ENCODE results near the gene TBC1D8B. TPM values are rescaled to one million over a fixed set of nuclear protein-coding genes. Genes with fewer than 3 reads are reported as not detected.
"Not testable (repeated sequence)": the region's sequence is repeated elsewhere in the genome, so short reads cannot be mapped to it uniquely, and the experiment has no call there.

TBC1D8B gene
- total RNA-seq, 1 donor from 2014 or later, result 8.4 TPM

DNA sequence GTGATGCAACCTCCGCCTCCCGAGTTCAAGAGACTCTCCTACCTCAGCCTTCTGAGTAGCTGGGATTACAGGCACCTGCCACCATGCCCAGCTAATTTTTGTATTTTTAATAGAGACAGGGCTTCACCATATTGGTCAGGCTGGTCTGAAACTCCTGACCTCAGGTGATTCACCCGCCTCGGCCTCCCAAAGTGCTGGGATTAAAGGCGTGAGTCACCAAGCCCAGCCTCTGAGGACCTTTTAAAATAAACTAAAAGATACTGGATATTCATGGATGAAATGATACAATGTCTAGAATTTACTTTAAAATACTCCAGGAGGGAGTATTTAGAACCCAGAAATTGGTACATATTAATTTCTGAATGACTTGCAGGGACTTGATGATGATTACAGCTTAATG lies 10.5 kb downstream of the TBC1D8B start:
- not testable (repeated sequence) for H3K27me3 ChIP-seq (ENCODE audit: control insufficient read depth in 3 of 3, insufficient read depth in 3 of 3, low read length in 3 of 3); H3K4me1 ChIP-seq (ENCODE audit: control insufficient read depth in 3 of 3, insufficient read depth in 3 of 3, low read length in 3 of 3); H3K9me3 ChIP-seq (ENCODE audit: control insufficient read depth in 3 of 3, low read length in 3 of 3); H3K36me3 ChIP-seq (ENCODE audit: control insufficient read depth in 3 of 3, insufficient read depth in 3 of 3, low read length in 3 of 3); H3K27ac ChIP-seq (ENCODE audit: low read depth, low read length); H3K4me3 ChIP-seq (ENCODE audit: low read length in 3 of 3); H3K9ac ChIP-seq (ENCODE audit: low read depth in 1 of 3, low read length in 3 of 3)

DNA sequence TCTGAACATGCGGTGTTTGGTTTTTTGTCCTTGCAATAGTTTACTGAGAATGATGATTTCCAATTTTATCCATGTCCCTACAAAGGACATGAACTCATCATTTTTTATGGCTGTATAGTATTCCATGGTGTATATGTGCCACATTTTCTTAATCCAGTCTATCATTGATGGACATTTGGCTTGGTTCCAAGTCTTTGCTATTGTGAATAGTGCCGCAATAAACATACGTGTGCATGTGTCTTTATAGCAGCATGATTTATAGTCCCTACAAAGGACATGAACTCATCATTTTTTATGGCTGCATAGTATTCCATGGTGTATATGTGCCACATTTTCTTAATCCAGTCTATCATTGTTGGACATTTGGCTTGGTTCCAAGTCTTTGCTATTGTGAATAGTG lies 11.6 kb downstream of the TBC1D8B start:
- H3K27ac ChIP-seq (ENCODE audit: low read depth, low read length); H3K4me1 ChIP-seq (ENCODE audit: control insufficient read depth in 3 of 3, insufficient read depth in 3 of 3, low read length in 3 of 3); H3K4me3 ChIP-seq (ENCODE audit: low read length in 3 of 3); H3K9ac ChIP-seq (ENCODE audit: low read depth in 1 of 3, low read length in 3 of 3); H3K9me3 ChIP-seq (ENCODE audit: control insufficient read depth in 3 of 3, low read length in 3 of 3); H3K27me3 ChIP-seq (ENCODE audit: control insufficient read depth in 3 of 3, insufficient read depth in 3 of 3, low read length in 3 of 3); H3K36me3 ChIP-seq (ENCODE audit: control insufficient read depth in 3 of 3, insufficient read depth in 3 of 3, low read length in 3 of 3): not testable (repeated sequence)

DNA sequence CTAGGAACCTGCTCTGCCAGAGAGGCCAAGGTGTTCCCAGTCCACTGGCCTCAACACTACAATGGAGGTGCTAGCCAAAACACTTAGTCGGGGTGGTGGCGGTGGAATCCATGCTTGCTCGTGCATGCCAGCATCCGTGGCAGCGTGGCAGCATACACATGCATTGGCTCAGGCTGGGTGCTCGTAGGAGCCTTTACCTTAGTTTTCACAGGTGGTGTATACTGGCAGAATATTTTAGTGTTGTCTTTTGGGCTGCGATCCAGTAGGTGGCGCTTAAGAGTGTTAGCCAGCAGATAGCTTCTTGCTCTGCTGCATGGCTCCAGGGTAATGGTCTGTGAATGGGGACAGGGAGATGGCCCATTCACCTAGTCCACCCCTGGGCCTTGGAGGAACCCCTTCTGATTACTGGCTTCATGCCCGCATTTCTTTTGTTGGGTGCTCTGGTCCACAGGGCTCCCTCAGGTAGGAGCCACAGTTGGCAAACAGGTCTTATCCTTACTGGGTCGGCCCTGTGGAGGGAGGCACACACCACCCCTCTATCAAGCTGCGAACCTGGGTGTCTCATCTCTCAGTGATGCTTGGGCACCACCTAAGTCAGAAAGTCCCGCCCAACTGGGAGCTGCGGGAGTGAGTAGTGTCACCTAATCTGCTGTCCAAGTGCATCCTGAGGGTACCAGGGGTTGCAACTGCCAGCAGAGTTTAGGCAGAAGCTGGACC lies 60.7 kb downstream of the TBC1D8B start:
- Histone ChIP-seq H3K4me1 (ENCODE audit: control insufficient read depth in 3 of 3, insufficient read depth in 3 of 3, low read length in 3 of 3) (no peaks in the 10 kb centered on the region), H3K27me3 (ENCODE audit: control insufficient read depth in 3 of 3, insufficient read depth in 3 of 3, low read length in 3 of 3) (peaks cover 0 to 13% (median 0%) of the 10 kb centered on the region in 3 donors), H3K4me3 (ENCODE audit: low read length in 3 of 3) (no peak overlapping the region), H3K36me3 (ENCODE audit: control insufficient read depth in 3 of 3, insufficient read depth in 3 of 3, low read length in 3 of 3) (no peaks in the 10 kb centered on the region), H3K9ac (ENCODE audit: low read depth in 1 of 3, low read length in 3 of 3) (no peak overlapping the region), H3K27ac (ENCODE audit: low read depth, low read length) (no peak overlapping the region), H3K9me3 (ENCODE audit: control insufficient read depth in 3 of 3, low read length in 3 of 3) (no peaks in the 10 kb centered on the region)

DNA sequence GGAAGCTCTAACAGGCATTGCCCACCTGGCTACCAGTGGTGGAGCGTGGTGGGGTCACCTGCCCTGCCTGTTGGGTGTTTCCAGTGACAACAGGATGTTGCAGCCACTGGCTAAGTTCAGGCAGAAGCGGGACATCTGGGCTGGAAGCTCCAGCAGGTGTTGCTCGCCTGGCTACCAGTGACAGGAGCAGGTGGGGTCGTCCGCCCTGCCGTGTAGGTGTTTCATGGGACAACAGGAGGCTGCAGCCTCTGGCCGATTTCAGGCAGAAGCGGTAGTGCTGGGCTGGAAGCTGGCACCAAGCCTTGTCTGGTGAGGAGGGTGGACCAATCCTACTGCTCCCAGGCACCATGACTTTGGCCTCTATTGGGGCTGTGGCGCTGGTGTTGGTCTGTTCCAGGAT lies 61.2 kb downstream of the TBC1D8B start:
- Histone ChIP-seq H3K4me3 (ENCODE audit: low read length in 3 of 3) (no peak overlapping the region), H3K9ac (ENCODE audit: low read depth in 1 of 3, low read length in 3 of 3) (no peak overlapping the region), H3K27ac (ENCODE audit: low read depth, low read length) (no peak overlapping the region), H3K4me1 (ENCODE audit: control insufficient read depth in 3 of 3, insufficient read depth in 3 of 3, low read length in 3 of 3) (no peaks in the 10 kb centered on the region), H3K9me3 (ENCODE audit: control insufficient read depth in 3 of 3, low read length in 3 of 3) (no peaks in the 10 kb centered on the region), H3K36me3 (ENCODE audit: control insufficient read depth in 3 of 3, insufficient read depth in 3 of 3, low read length in 3 of 3) (no peaks in the 10 kb centered on the region), H3K27me3 (ENCODE audit: control insufficient read depth in 3 of 3, insufficient read depth in 3 of 3, low read length in 3 of 3) (peaks cover 0 to 13% (median 0%) of the 10 kb centered on the region in 3 donors)

DNA sequence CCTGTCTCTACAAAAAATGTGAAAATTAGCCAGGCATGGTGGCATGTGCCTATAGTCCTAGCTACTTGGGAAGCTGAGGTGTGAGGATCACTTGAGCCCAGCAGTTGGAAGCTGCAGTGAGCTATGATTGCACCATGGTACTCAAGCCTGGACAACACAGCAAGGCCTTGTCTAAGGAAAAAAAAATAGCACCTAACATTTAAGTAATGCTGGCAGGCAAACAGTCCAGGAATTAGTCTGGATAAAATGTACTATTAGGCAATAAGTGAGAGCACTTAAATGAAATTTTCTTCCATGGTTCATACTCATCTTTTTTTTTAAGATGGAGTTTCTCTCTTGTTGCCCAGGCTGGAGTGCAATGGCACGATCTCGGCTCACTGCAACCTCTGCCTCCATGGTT lies 70.3 kb downstream of the TBC1D8B start:
- H3K4me3 ChIP-seq (ENCODE audit: low read length in 3 of 3); H3K9me3 ChIP-seq (ENCODE audit: control insufficient read depth in 3 of 3, low read length in 3 of 3); H3K4me1 ChIP-seq (ENCODE audit: control insufficient read depth in 3 of 3, insufficient read depth in 3 of 3, low read length in 3 of 3); H3K27ac ChIP-seq (ENCODE audit: low read depth, low read length); H3K36me3 ChIP-seq (ENCODE audit: control insufficient read depth in 3 of 3, insufficient read depth in 3 of 3, low read length in 3 of 3); H3K9ac ChIP-seq (ENCODE audit: low read depth in 1 of 3, low read length in 3 of 3); H3K27me3 ChIP-seq (ENCODE audit: control insufficient read depth in 3 of 3, insufficient read depth in 3 of 3, low read length in 3 of 3): not testable (repeated sequence)

DNA sequence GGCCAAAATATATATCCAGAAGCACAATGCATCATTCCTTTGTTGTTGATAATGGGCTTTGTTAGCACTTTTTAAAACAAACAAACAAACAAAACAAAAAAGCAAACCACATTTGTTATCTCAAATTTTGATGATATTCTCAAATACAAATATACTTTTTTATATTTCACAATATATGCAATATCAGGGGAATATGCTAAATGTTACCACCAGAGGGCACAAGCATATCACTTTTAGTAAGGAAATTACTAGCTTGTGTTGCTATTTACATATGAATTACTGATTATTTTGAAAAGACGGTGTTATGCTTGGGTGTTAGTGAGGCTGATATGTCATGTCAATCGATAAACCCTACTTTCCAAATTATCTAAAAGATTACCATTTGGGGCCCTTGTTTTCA lies 71.6 kb downstream of the TBC1D8B start:
- H3K4me3 ChIP-seq (ENCODE audit: low read length in 3 of 3), result no peak overlapping the region
- no peak overlapping the region for H3K27ac ChIP-seq (ENCODE audit: low read depth, low read length)
- no peaks in the 10 kb centered on the region for H3K4me1 ChIP-seq (ENCODE audit: control insufficient read depth in 3 of 3, insufficient read depth in 3 of 3, low read length in 3 of 3)
- peaks cover 0 to 1% (median 0%) of the 10 kb centered on the region in 3 donors for H3K36me3 ChIP-seq (ENCODE audit: control insufficient read depth in 3 of 3, insufficient read depth in 3 of 3, low read length in 3 of 3)
- H3K9me3 ChIP-seq (ENCODE audit: control insufficient read depth in 3 of 3, low read length in 3 of 3), result peaks cover 0 to 2% (median 0%) of the 10 kb centered on the region in 3 donors
- H3K27me3 ChIP-seq (ENCODE audit: control insufficient read depth in 3 of 3, insufficient read depth in 3 of 3, low read length in 3 of 3), result no peaks in the 10 kb centered on the region
- no peak overlapping the region for H3K9ac ChIP-seq (ENCODE audit: low read depth in 1 of 3, low read length in 3 of 3)

DNA sequence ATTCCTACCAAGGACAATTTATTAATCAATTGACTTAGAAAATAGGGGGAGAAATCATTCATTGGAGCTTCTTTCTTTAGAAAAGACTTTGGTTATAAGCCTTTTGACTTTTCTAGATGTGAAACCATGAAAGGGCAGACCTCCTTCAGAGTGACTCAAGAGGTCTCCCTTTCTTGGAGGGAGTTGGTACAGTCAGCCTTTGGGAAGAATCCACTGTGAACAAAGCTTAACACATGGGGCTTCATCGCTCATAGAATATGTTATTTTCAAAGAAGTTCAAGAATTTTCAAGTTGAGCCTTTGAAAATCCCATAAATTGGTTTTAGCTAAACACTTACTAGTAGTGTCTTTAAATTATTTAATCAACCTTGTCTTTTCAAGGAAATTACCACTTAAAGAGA lies 72.7 kb downstream of the TBC1D8B start:
- no peak overlapping the region for H3K4me3 ChIP-seq (ENCODE audit: low read length in 3 of 3)

DNA sequence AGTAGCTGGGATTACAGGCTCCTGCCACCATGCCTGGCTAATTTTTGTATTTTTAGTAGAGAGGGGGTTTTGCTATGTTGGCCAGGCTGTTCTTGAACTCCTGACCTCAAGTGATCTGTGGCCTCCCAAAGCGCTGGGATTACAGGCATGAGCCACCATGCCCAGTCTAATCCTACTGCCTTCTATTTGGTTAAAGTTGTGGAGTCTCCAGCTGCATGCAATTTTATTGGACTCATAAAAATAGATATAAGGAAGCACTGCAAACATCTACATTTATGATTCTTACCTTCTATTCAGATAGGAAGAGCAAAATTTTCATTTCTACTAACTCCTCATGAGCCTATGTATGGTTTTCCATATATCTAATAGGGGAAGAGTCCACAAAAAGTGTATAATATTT lies 87.0 kb downstream of the TBC1D8B start:
- no peak overlapping the region for H3K27ac ChIP-seq (ENCODE audit: low read depth, low read length)
- H3K9ac ChIP-seq (ENCODE audit: low read depth in 1 of 3, low read length in 3 of 3), result no peak overlapping the region
- no peaks in the 10 kb centered on the region for H3K9me3 ChIP-seq (ENCODE audit: control insufficient read depth in 3 of 3, low read length in 3 of 3)
- peaks cover under 1% of the 10 kb centered on the region in 3 donors for H3K4me1 ChIP-seq (ENCODE audit: control insufficient read depth in 3 of 3, insufficient read depth in 3 of 3, low read length in 3 of 3)
- no peaks in the 10 kb centered on the region for H3K36me3 ChIP-seq (ENCODE audit: control insufficient read depth in 3 of 3, insufficient read depth in 3 of 3, low read length in 3 of 3)
- peaks cover 0 to 21% (median 0%) of the 10 kb centered on the region in 3 donors for H3K27me3 ChIP-seq (ENCODE audit: control insufficient read depth in 3 of 3, insufficient read depth in 3 of 3, low read length in 3 of 3)
- H3K4me3 ChIP-seq (ENCODE audit: low read length in 3 of 3), result no peak overlapping the region

More for the DNA sequence above, 72.7 kb downstream of the TBC1D8B start:
- H3K9ac ChIP-seq (ENCODE audit: low read depth in 1 of 3, low read length in 3 of 3), result no peak overlapping the region
- no peak overlapping the region for H3K27ac ChIP-seq (ENCODE audit: low read depth, low read length)
- no peaks in the 10 kb centered on the region for H3K27me3 ChIP-seq (ENCODE audit: control insufficient read depth in 3 of 3, insufficient read depth in 3 of 3, low read length in 3 of 3)
- H3K4me1 ChIP-seq (ENCODE audit: control insufficient read depth in 3 of 3, insufficient read depth in 3 of 3, low read length in 3 of 3), result no peaks in the 10 kb centered on the region
- peaks cover 0 to 1% (median 0%) of the 10 kb centered on the region in 3 donors for H3K36me3 ChIP-seq (ENCODE audit: control insufficient read depth in 3 of 3, insufficient read depth in 3 of 3, low read length in 3 of 3)
- H3K9me3 ChIP-seq (ENCODE audit: control insufficient read depth in 3 of 3, low read length in 3 of 3), result peaks cover 0 to 2% (median 0%) of the 10 kb centered on the region in 3 donors

DNA sequence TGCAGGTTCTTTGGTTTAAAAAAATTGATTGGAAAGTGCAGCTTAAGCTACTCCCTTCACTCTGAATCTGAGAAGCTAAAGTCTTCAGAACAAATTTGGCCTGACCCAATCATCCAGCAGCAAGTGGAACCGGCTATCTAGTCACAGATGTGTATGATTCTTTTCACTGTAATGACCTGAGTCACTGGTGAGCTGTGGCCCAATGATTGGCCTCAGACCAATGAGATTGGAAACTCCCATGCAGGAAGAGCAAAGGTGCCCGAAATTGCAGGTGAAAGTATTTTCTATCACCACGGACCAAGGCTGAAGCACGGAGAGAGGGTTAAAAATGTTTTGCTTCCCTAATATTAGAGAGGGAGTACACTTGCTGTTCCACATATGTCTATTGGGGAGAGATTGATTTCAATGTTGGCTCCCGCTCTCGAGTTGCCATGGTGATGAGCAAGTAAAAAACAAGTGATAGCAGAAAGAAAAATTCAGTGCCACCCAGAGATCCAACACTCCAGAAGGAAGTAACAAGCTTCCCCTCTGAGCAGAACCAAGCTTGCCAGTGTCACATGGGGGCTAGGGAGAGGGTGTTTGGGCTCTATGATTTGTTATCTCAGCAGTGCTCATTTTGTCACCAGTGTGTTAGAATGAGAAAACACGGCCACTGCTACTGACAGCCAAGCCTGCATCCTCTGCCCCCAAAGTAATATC lies 89.4 kb downstream of the TBC1D8B start:
- Histone ChIP-seq H3K36me3 (ENCODE audit: control insufficient read depth in 3 of 3, insufficient read depth in 3 of 3, low read length in 3 of 3) (no peaks in the 10 kb centered on the region), H3K9ac (ENCODE audit: low read depth in 1 of 3, low read length in 3 of 3) (no peak overlapping the region), H3K27me3 (ENCODE audit: control insufficient read depth in 3 of 3, insufficient read depth in 3 of 3, low read length in 3 of 3) (peaks cover 0 to 25% (median 0%) of the 10 kb centered on the region in 3 donors), H3K4me3 (ENCODE audit: low read length in 3 of 3) (no peak overlapping the region), H3K9me3 (ENCODE audit: control insufficient read depth in 3 of 3, low read length in 3 of 3) (no peaks in the 10 kb centered on the region), H3K4me1 (ENCODE audit: control insufficient read depth in 3 of 3, insufficient read depth in 3 of 3, low read length in 3 of 3) (peaks cover 3 to 10% (median 6%) of the 10 kb centered on the region in 3 donors), H3K27ac (ENCODE audit: low read depth, low read length) (no peak overlapping the region)

DNA sequence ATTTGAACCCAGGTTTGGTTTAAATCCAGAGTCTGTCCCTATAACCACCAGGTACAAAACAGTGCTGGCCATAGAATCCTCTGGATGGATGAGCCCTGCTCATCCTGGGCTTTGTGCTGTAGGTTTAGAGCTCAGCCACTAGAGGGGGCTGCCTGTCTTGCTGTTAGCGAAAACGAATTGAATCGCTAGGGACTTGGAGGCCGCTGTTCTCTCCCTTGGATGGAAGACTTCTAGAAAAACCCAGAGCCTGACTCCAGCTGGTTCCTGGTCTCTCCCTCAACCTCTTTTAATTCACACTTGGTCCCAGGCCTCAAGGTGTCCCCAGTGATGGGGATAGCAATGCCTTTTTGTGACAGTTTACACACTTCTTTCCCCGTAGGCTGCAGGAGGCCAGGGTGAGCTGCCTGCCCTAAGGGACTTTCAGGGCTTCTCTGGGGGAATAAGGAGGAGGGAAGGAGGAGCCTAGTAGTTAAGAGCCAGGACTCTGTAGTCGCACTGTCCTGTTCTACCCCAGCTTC lies 92.0 kb downstream of the TBC1D8B start:
- Histone ChIP-seq H3K27me3 (ENCODE audit: control insufficient read depth in 3 of 3, insufficient read depth in 3 of 3, low read length in 3 of 3) (peaks cover 0 to 25% (median 0%) of the 10 kb centered on the region in 3 donors), H3K4me3 (ENCODE audit: low read length in 3 of 3) (no peak overlapping the region), H3K4me1 (ENCODE audit: control insufficient read depth in 3 of 3, insufficient read depth in 3 of 3, low read length in 3 of 3) (peaks cover 3 to 10% (median 6%) of the 10 kb centered on the region in 3 donors), H3K9ac (ENCODE audit: low read depth in 1 of 3, low read length in 3 of 3) (no peak overlapping the region), H3K9me3 (ENCODE audit: control insufficient read depth in 3 of 3, low read length in 3 of 3) (no peaks in the 10 kb centered on the region), H3K27ac (ENCODE audit: low read depth, low read length) (no peak overlapping the region), H3K36me3 (ENCODE audit: control insufficient read depth in 3 of 3, insufficient read depth in 3 of 3, low read length in 3 of 3) (no peaks in the 10 kb centered on the region)
